GM18861 (cell line): ENCODE data around the gene NOCT.
"Not testable (repeated sequence)": the region's sequence is repeated elsewhere in the genome, so short reads cannot be mapped to it uniquely, and the experiment has no call there.

Experiments used
- ATAC-seq: cut with Tn5 transposase; IDR thresholded peaks from one replicate; pipeline ENCODE4 v1.9.1; 2021; ENCODE audit not compliant: unreplicated experiment

Gene NOCT

GRCh38 chr4:139044291-139044690, 28.7 kb downstream of the NOCT start:
- no peak for ATAC-seq

DNA sequence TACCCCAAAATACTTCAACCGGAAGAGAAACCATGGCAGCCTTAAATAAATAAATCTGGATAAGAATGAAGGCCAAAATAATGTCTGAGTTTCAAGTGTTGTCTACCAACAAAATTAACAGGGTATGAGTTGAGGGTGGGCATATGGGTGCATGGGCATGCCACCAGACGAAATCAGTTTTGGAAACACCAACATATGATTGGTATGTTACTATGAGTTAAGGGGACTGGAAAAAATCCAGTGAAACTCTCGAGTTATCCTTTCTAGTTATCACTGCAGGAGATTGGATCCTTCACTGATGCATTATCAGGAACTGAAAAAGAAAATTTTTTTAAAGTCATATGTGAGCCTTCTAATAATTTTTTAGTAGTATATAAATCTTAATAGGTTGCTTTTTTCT, 32.4 kb downstream of the NOCT start:
- ATAC-seq, result no peak

GRCh38 chr4:139050446-139050845, 34.9 kb downstream of the NOCT start:
- ATAC-seq, result no peak

DNA sequence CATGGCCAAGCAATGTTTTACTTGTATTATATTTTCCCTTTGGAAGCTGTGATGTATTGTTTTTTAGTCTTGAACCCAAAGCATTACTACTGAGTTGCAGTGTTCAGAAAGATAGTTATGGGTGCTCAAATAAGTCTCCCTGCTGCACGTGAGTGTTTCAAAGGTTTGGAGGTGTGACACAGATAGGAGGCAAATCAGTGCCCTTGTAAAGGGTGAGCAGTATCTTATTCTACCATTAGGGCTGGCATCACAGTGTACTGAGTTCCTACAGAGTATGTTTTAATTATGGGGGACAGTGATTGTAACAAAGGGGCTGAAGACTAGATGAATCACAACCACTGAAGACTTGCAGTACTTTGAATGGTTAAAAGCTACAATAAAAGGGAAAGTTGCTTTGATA, 38.3 kb downstream of the NOCT start:
- ATAC-seq, result no peak

DNA sequence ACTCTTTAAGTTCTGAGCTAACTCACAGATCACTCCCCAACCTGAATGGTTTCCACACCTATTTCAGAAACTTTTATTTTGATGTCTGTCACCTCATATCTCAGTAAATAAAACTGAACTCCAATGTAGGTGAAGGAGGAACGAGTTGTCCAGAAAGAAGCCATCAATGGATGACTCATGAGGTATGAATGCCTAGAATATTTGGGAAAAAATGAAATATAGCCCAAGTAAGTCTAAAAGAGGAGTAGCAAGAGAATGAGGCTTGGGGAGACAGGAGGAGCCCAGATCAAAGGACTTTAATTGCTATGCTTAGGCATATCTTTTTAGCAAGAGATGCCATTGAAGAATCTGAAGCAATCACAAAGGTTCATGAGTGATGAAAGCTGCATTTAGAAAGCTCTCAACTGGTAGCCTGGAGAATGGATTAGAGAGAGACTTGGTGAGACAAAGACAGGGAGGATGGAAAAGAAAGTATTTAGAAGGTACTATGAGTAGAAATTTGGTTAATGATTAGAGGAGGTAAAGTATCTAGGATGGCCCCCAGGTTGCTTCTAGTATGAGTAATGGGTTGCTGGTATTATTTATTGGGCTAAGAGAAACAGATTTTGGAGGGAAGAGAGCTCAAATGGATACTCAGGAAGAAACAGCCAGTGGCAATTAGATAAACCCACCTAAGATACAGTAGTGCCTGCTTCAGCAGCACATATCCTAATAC, 39.4 kb downstream of the NOCT start:
- ATAC-seq, result no peak

GRCh38 chr4:139059026-139059425, 43.4 kb downstream of the NOCT start:
- ATAC-seq, result not testable (repeated sequence)

GRCh38 chr4:139060591-139060990, 45.0 kb downstream of the NOCT start:
- no peak for ATAC-seq

DNA sequence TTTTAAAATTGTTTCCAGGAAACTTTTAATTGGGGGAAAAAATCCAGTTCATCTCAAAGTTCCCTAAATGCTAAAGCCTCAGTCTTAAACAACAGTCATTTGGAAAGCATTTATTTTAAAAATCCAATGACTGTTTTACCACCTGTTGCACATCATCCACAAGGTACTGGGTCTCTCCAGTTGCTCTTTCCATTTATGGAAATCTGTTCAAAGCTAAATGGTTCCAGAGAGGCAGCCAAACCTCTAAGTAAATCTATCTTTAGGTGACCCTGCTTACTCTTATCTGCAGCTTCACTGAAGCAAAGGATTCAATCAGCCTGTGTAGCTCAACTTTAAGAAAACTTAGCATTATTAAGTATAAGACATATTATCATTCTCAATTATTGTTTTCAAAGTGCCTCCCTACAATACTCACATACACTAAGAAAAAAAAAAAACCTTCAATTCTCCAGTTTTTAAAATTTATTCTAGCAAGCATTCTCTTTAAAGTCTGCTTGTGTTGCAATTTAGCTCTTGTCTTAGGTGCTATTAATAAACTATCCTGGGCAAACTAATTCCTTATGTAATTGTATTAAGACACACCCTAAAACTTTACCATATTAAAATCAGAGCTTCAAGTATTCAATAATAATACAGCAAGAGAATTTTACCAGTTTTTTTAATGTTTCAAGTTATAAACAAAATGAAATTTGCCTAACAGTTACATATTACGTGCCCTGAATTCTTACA, 60.6 kb downstream of the NOCT start:
- ATAC-seq, result no peak

DNA sequence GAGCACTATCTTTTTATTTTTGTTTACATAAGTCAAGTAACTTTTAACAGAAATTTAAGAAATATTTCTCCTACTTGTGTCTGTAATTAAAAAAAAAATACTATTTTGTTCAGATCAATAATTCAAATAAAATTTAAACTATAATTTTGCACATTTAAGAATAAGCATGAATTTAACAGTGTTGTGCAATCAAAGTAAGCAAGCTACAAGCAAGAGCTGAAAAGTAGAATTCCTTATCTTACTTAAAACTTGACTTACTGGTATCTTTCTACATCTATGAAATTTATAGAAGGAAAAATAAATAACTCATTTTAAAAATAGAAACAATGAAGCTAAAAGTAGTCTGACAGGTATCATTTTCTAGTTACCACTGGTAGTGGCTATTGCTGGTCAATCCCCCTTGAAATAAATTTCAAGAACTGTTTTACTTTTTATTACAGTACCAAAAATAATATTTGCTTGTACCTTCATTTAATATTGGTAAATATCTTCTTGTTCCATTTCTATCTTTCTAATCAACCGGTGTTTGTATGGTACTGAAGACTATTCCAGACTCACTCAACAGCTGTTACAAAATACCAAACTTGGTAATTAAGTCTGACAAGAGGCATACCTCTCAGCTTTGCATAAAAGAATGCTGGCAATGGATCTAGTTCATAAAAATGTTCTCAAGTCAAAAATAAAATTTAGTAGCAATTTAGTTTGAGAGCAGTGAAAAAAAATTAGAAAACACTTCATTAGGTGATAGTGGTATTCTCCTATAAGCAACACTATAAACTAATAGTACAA, 62.2 kb downstream of the NOCT start:
- ATAC-seq, result no peak

DNA sequence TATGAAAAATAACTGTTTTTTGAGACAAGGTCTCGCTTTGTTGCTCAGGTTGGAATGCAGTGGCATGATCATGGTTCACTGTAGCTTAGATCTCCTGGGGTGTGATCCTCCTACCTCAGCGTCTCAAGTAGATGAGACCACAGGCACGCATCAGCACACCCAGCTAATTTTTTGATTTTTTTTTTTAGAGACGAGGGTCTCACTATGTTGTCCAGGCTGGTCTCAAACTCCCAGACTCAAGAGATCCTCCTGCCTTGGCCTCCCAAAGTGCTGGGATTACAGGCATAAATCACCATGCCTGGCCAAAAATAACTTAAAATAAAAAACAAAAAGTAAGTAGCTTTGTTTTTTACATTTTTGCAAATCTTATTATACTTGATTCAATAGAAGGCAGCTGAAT, 63.3 kb downstream of the NOCT start:
- ATAC-seq, result no peak

DNA sequence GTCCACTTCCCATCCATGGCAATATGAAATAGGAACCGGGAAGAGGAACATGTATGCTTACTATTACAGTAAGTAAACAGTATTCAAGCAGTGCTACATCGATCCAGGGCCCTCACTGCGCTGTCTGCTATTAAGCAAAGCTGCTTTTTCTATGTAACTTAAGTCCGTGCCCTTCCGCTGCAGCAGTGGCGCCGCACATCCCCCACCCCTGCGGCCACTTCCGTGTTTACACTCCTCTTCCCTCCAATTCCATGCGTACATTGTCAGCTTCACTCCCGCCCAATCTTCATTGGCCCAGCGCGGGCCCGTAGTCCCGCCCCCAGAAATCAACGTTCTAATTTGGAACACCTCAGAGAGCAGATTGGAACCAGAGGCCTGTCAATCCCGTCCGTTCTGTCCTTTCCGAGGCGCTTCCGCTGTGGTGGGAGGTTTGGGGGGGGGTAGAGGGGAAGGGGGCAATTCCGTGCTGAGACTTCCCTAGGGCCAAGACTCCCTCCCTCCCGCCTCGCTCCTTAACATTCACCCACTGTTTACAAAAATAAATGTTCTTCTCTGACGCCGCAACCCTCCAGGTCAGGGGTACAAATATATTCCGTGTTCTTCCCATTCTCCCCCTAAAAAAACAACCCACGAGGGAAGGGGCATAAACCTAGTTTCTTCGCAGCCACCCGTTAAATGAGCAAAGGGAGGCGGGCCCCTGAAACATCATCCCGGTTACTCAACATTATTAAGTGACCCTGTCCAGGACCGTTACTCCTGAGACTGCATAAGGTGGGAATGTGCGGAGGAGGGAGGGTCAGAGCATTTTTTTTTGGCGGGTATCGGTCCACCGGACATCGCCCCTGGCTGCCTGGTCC, 67.4 kb downstream of the NOCT start:
- ATAC-seq, result peak; percentile 84

- peak; percentile 18 for ATAC-seq
These were observed 68.0 kb downstream of the NOCT start for GRCh38 chr4:139083607-139083955.

DNA sequence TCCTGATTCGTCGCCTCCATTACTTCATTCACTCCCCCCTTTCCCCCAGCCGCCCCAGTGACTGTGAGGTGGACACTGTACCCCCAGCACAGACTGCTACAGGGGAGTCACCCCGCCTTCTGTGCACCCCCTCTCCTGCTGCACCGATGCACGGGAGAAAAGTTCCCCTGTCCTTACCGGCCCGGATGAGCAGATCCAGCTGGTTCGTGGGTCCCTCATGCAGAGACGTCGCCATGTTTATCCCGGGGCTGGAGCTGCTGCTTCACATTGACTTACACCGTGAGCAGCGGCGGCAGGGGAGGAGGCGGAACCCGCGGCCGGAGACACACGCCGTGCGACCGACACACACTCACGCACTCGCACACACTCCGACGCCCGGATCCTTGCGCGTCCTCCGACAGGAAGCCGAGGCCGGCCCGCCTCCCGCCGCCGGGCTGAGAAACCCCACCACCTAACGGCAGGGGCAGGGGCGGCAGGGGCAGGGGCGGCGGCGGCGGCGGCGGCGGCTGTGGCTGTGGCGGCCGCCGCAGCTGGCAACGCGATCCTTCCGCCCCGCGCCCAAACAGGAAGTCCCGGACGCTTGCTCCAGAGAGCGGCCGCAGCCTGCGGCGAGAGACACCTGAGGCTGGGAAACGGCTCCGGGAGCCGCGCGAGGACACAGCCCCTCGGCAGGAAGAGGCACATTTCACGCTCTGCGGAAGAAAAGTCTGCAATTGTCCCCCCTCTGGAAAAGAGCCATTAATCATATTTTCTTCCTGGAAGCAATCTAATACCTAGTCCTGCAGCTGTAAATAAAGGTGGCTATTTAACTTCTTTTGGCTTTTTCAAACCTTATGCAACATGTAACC, 68.6 kb downstream of the NOCT start:
- ATAC-seq, result peak; percentile 40

DNA sequence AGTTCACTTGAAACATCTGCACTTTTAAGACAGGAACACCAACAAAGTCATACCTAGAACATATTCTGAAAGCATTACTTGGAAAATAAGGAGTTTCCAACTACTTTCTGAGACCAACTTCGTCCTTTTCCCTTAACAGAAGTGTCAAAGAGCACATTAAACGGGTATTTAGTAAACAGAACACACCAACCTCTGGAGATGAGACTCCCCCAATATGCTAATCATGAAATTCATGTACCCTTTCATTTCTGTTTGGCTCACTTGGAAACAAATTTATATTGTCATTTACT, 69.2 kb downstream of the NOCT start:
- ATAC-seq, result no peak

- no peak for ATAC-seq
These were observed 69.6 kb downstream of the NOCT start for GRCh38 chr4:139085141-139085540.

GRCh38 chr4:139092271-139092670, 76.7 kb downstream of the NOCT start:
- no peak for ATAC-seq
